Kidney (tissue), 14 donors: Measurements from ENCODE around the gene SIDT2. TPM values are rescaled to one million over a fixed set of nuclear protein-coding genes. Genes with fewer than 3 reads are reported as not detected.

Experiments used
- DNase-seq, 5 donors: peaks; one replicate each; pipeline ENCODE4 v3.0.0-alpha.2; 2013 to 2020
- FAIRE-seq: peaks from 2 replicates; lab custom pipeline; 2012; peaks lifted over from hg19 to GRCh38; lab: Jason Lieb, UNC
- H3K27ac ChIP-seq, 2 donors: one replicate each; pipeline ENCODE4 v1.7.0; 2013; ENCODE audit warnings: low read depth in 2 of 2, low read length in 2 of 2, inconsistent platforms in 1 of 2
- H3K27me3 ChIP-seq: one replicate; pipeline ENCODE4 v1.7.1; 2013; ENCODE audit warnings: low read length, inconsistent platforms; ENCODE audit not compliant: control insufficient read depth, insufficient read depth
- H3K36me3 ChIP-seq, 3 donors: one replicate each; pipeline versions ENCODE4 v1.7.0 to v1.7.1; 2013; ENCODE audit warnings: low read length in 3 of 3, control low read depth in 1 of 3, inconsistent platforms in 1 of 3; ENCODE audit not compliant: insufficient read depth in 3 of 3, control insufficient read depth in 2 of 3
- H3K4me1 ChIP-seq, 3 donors: one replicate each; pipeline versions ENCODE4 v1.7.0 to v1.7.1; 2013; ENCODE audit warnings: low read length in 3 of 3, inconsistent platforms in 1 of 3, low read depth in 1 of 3; ENCODE audit not compliant: control insufficient read depth in 2 of 3, insufficient read depth in 2 of 3
- H3K4me3 ChIP-seq, 3 donors: one replicate each; pipeline versions ENCODE4 v1.7.0 to v1.8.1; 2013; ENCODE audit warnings: low read length in 3 of 3, control low read depth in 1 of 3, inconsistent platforms in 1 of 3
- H3K9ac ChIP-seq, 3 donors: one replicate each; pipeline versions ENCODE4 v1.7.0 to v1.7.1; 2013; ENCODE audit warnings: low read length in 3 of 3, control low read depth in 1 of 3, inconsistent platforms in 1 of 3
- H3K9me3 ChIP-seq, 3 donors: one replicate each; pipeline versions ENCODE4 v1.7.0 to v1.7.1; 2013; ENCODE audit warnings: low read length in 3 of 3, control low read depth in 1 of 3, inconsistent platforms in 1 of 3; ENCODE audit not compliant: control insufficient read depth in 2 of 3, insufficient read depth in 1 of 3
- CTCF ChIP-seq: IDR thresholded peaks from 3 replicates; pipeline ENCODE4 v1.5.1; 2012; ENCODE audit warnings: mild to moderate bottlenecking, moderate library complexity, borderline replicate concordance; ENCODE audit not compliant: insufficient read depth; ENCODE audit errors: extremely low read depth
- intact Hi-C: fragments of 100-400 bp; cut with DNase I; formaldehyde crosslinking; loops from one replicate; pipeline ENCODE4 v1.11.1; 2022
- polyA plus RNA-seq: library from polyadenylated mRNA; stranded (reverse); fragments of 350-450 nt; fragmentation: Illumina TruSeq; extraction: RNeasy Lipid Tissue Mini Kit (QIAGEN cat#74804); gene quantifications from one replicate; pipeline ENCODE4 v1.2.3, GENCODE V29; 2014; ENCODE audit warnings: low read depth, low replicate concordance; ENCODE audit not compliant: insufficient read depth
- total RNA-seq: library from RNA; stranded (reverse); fragmentation: NEBNext Ultra II Directional; extraction: Animal tissue kit (Norgen Biotek cat#: 25700); gene quantifications from one replicate; pipeline ENCODE4 v1.2.1, GENCODE V29; 2021
- donor health status: control.
- donor health status: control.
- donor health status: control.
- donor health status: control.
- donor health status: control.
- donor health status: DM: yes; HTN: yes; CAD: no.
- donor health status: Normal renal cell carcinoma (clear cell type).

SIDT2 gene
- total and polyA plus RNA-seq, 2 donors from 2014 or later = 16.4 to 37.4 TPM

GRCh38 chr11:117219001-117219400 lies 40.5 kb downstream of the SIDT2 start:
- FAIRE-seq (no peak), DNase-seq (peak in 1 of 5 donors; percentile 47)
- peaks cover 2 to 17% (median 14%) of the 10 kb centered on the region in 3 donors for H3K4me1 ChIP-seq
- peaks cover 2 to 52% (median 41%) of the 10 kb centered on the region in 3 donors for H3K36me3 ChIP-seq
- H3K4me3 ChIP-seq = no peak overlapping the region
- H3K27ac ChIP-seq = peak overlapping the region; percentile 39 to 68
- no peaks in the 10 kb centered on the region for H3K27me3 ChIP-seq
- no peaks in the 10 kb centered on the region for H3K9me3 ChIP-seq
- intact Hi-C loops = no loop called here
- H3K9ac ChIP-seq = no peak overlapping the region
- no peak for TF ChIP-seq CTCF

- Histone ChIP-seq H3K9me3 (no peaks in the 10 kb centered on the region), H3K4me1 (peaks cover 2 to 17% (median 16%) of the 10 kb centered on the region in 3 donors), H3K4me3 (no peak overlapping the region), H3K27me3 (no peaks in the 10 kb centered on the region), H3K36me3 (peaks cover 2 to 53% (median 38%) of the 10 kb centered on the region in 3 donors), H3K27ac (peak overlapping the region; percentile 39 to 68), H3K9ac (no peak overlapping the region)
- intact Hi-C loops = no loop called here
- FAIRE-seq (no peak), DNase-seq (peak in 1 of 5 donors; percentile 47)
- TF ChIP-seq CTCF = no peak
These were observed 40.9 kb downstream of the SIDT2 start for GRCh38 chr11:117219455-117219854.

- peaks cover 2 to 48% (median 35%) of the 10 kb centered on the region in 3 donors for H3K36me3 ChIP-seq
- H3K4me3 ChIP-seq = no peak overlapping the region
- H3K9me3 ChIP-seq = no peaks in the 10 kb centered on the region
- intact Hi-C loops = no loop called here
- TF ChIP-seq CTCF = no peak
- H3K9ac ChIP-seq = no peak overlapping the region
- H3K4me1 ChIP-seq = peaks cover 2 to 17% (median 16%) of the 10 kb centered on the region in 3 donors
- no peaks in the 10 kb centered on the region for H3K27me3 ChIP-seq
- H3K27ac ChIP-seq = peak overlapping the region; percentile 75 to 76
- FAIRE-seq (no peak), DNase-seq (no peak)
These were observed 41.5 kb downstream of the SIDT2 start for GRCh38 chr11:117219995-117220394.

GRCh38 chr11:117220568-117220967 lies 42.0 kb downstream of the SIDT2 start:
- Histone ChIP-seq H3K27ac (peak overlapping the region; percentile 75 to 76), H3K4me1 (peaks cover 2 to 17% (median 16%) of the 10 kb centered on the region in 3 donors), H3K36me3 (peaks cover 2 to 48% (median 35%) of the 10 kb centered on the region in 3 donors), H3K27me3 (no peaks in the 10 kb centered on the region), H3K9ac (no peak overlapping the region), H3K4me3 (no peak overlapping the region), H3K9me3 (no peaks in the 10 kb centered on the region)
- TF ChIP-seq CTCF = no peak
- peak in 2 of 5 donors; percentile 19 to 87 for DNase-seq
- intact Hi-C loops = no loop called here
- no peak for FAIRE-seq
